Activated T-helper 17 cell treated with anti-CD3 and anti-CD28 coated beads, Interleukin-2, amount 50 U/mL, for 72 hours (primary cell): Measurements from ENCODE around the gene SEMG1. TPM values are rescaled to one million over a fixed set of nuclear protein-coding genes. Genes with fewer than 3 reads are reported as not detected.

ENCODE experiments used
- ATAC-seq: fragments of 150-1000 bp; cut with Tn5 transposase; replicated peaks from 2 replicates; pipeline ENCODE4 v1.10.0; 2021; ENCODE audit warnings: mild to moderate bottlenecking, moderate library complexity
- H3K27ac Mint-ChIP-seq: one replicate; pipeline ENCODE4 v1.8.0; 2022; ENCODE audit warnings: mixed read lengths
- H3K27me3 Mint-ChIP-seq: one replicate; pipeline ENCODE4 v1.8.0; 2022; ENCODE audit warnings: mixed read lengths
- H3K36me3 Mint-ChIP-seq: one replicate; pipeline ENCODE4 v1.8.0; 2022; ENCODE audit warnings: low read depth, mild to moderate bottlenecking, mixed read lengths
- H3K4me1 Mint-ChIP-seq: one replicate; pipeline ENCODE4 v1.8.0; 2022; ENCODE audit warnings: mixed read lengths
- H3K4me3 Mint-ChIP-seq: one replicate; pipeline ENCODE4 v1.8.0; 2022; ENCODE audit warnings: mild to moderate bottlenecking, mixed read lengths
- H3K9me3 Mint-ChIP-seq: one replicate; pipeline ENCODE4 v1.8.0; 2022; ENCODE audit warnings: mixed read lengths
- total RNA-seq, 2 donors: library from RNA; stranded (reverse); gene quantifications; one replicate each; pipeline ENCODE4 v1.2.3, GENCODE V29; 2022

The SEMG1 gene
- total RNA-seq, 2 donors from 2014 or later: not detected

DNA sequence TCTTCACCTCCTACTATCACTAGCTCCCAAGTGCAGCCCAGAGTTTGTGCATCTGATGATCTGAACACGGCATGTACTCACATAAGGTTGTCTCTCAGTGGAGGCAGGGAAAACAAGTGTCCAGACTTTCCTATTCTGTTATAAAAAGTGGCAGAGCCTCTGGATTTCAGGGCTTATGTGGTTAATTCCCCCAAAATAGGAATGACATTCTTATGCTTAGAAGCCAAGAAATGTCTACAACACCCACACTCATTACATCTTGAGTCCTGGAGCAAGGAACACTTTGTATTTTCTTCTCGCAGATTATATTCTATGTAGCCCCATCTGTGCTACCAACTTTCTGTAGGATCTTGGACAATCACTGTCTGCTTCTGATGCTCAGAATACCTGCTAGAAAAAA lies 13.5 kb upstream of the SEMG1 start:
- no peaks in the 10 kb centered on the region for H3K36me3 Mint-ChIP-seq
- no peak overlapping the region for H3K4me3 Mint-ChIP-seq
- H3K27ac Mint-ChIP-seq: no peak overlapping the region
- no peaks in the 10 kb centered on the region for H3K4me1 Mint-ChIP-seq
- no peak for ATAC-seq
- peaks cover 18% of the 10 kb centered on the region for H3K27me3 Mint-ChIP-seq
- no peaks in the 10 kb centered on the region for H3K9me3 Mint-ChIP-seq

DNA sequence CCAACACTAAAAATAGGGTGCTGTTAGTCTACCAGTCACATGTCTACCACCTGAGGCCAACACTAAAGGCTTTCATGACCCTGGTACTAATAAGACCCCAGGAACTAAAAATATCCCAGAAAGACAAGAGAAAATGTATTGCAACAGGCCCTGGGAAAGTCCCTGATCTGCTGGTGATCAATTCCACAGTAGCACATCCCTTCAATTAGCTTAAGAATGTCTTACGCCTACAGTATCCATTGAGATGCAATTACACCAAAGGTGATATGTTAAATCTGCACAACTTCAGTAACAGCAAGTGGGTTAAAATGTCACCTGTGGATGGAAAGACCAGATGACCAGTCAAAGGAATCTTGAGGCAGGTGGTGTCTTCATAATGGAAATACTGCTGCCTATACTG lies 3.1 kb downstream of the SEMG1 start:
- ATAC-seq: no peak
- Mint-ChIP-seq H3K9me3 (no peaks in the 10 kb centered on the region), H3K27me3 (peaks cover 39% of the 10 kb centered on the region), H3K4me1 (no peaks in the 10 kb centered on the region), H3K4me3 (no peak overlapping the region), H3K27ac (no peak overlapping the region), H3K36me3 (no peaks in the 10 kb centered on the region)

DNA sequence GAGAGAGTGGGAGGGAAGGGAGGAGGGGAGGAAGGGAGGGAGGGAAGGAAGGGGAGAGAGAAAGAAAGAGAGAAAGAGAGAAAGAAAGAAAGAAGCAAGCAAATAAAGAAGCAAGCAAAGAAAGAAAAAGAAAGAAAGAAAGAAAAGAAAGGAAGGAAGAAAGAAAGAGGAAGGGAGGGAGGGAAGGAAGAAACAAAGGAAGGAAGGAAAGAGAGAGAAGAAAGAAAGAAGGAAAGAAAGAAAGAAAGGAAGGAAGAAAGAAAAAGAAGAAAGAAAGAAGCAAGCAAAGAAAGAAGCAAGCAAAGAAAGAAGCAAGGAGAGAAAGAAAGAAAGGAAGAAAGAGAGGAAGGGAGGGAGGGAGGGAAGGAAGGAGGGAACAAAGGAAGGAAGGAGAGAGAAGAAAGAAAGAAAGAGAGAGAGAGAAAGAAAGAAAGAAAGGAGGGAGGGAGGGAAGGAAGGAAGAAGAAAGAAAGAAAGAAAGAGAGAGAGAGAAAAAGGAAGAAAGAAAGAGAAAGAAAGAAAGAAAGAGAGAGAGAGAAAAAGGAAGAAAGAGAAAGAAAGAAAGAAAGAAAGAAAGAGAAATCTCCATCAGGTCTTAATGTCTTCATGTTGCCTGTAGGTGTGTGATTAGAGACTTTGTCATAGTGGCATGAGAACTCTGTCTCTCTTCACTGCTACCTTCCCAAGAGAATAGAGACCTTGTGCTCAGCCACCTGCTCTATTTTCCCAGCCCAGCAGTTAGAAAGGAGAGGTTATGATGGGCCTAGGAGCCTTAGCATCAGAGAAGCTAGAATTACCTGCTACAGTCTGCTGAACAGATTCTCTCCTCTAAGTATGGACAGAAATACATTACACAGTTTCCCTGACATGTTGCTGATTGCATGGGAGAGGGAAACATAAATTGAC lies 5.0 kb downstream of the SEMG1 start:
- Mint-ChIP-seq H3K27ac (no peak overlapping the region), H3K4me1 (no peaks in the 10 kb centered on the region), H3K9me3 (no peaks in the 10 kb centered on the region), H3K27me3 (peaks cover 30% of the 10 kb centered on the region), H3K36me3 (no peaks in the 10 kb centered on the region), H3K4me3 (no peak overlapping the region)
- ATAC-seq: no peak

DNA sequence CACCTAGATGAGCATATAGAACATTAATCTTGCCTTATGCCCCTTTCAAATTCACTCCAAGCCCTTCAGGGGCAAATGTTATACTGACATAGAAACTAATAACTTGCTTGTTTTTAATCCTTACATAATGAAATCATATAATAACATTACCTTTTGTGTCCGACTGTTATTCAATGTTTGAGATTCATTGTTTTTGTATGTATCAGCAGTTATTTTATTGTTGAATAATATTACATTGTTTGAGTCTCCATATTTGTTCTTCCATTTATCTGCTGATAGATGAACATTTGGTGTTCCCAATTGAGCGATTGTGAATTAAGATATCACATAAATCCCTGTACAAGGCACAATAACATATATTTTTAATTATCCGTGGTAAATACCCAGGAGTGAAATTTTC lies 6.0 kb downstream of the SEMG1 start:
- no peaks in the 10 kb centered on the region for H3K4me1 Mint-ChIP-seq
- H3K27ac Mint-ChIP-seq: no peak overlapping the region
- H3K36me3 Mint-ChIP-seq: no peaks in the 10 kb centered on the region
- no peak overlapping the region for H3K4me3 Mint-ChIP-seq
- peaks cover 29% of the 10 kb centered on the region for H3K27me3 Mint-ChIP-seq
- H3K9me3 Mint-ChIP-seq: no peaks in the 10 kb centered on the region
- ATAC-seq: no peak

DNA sequence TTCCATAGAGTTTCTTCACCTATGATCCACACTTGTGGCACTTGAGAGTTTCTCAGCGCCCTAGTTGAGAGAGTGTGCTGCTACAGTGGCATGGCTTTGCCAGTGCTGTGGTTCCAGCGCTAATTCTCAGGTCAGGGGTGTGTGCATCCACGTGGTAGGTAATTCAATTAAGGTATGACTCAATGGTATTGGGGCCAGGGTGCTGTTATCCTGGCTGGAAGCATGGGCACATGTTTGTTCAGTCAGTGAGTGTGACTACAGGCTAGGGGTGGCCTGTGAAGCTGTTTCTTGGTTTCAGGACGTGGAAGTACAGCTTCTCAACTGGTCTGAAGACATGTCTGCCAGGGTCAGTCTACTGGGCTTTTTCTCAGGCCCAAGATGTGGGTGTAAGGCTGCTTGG lies 11.3 kb downstream of the SEMG1 start:
- no peaks in the 10 kb centered on the region for H3K9me3 Mint-ChIP-seq
- H3K27ac Mint-ChIP-seq: no peak overlapping the region
- no peaks in the 10 kb centered on the region for H3K4me1 Mint-ChIP-seq
- H3K4me3 Mint-ChIP-seq: no peak overlapping the region
- H3K36me3 Mint-ChIP-seq: no peaks in the 10 kb centered on the region
- ATAC-seq: no peak
- peaks cover 44% of the 10 kb centered on the region for H3K27me3 Mint-ChIP-seq

DNA sequence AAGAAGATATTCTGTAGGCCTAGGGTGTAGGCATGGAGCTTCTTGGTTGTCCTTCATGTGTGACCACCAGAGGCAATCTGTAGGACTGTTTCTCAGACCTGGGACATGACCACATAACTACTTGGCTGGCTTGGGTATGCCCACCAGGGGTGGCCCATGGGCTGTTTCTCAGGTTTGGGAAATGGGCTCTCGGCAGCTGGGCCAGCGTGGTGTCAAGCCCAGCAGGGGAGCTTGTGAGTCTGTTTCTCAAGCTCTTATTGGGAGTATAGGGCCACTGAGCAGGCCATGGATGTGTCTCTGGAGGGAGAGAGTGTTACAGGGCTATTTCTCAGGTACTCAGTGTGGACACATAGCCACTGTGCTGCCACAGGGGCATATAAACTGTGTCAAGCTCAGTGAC lies 11.8 kb downstream of the SEMG1 start:
- Mint-ChIP-seq H3K36me3 (no peaks in the 10 kb centered on the region), H3K27ac (no peak overlapping the region), H3K4me1 (no peaks in the 10 kb centered on the region), H3K27me3 (peaks cover 46% of the 10 kb centered on the region), H3K4me3 (no peak overlapping the region), H3K9me3 (no peaks in the 10 kb centered on the region)
- no peak for ATAC-seq

DNA sequence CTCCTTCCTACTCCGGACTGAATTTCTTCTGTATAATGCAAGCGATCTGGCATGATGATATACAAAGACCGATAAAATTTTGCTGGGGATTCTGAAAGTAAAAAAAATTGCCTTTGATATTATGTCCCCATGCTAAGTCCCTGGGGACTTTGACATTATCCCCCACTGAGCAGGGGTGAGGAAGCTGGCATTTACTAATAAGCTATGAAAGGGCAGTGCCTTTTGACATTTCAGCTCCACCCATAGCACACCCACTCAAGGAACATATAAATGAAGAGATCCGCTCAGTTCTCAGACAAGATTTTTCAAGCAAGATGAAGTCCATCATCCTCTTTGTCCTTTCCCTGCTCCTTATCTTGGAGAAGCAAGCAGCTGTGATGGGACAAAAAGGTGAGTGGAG lies 14.2 kb downstream of the SEMG1 start, which contains the start of gene SEMG2:
TSS of gene SEMG2 (plus strand) at position 298 of the 400 bp plus-strand sequence. CDS start at position 315, 17 bp downstream.
- ATAC-seq: no peak
- Mint-ChIP-seq H3K4me1 (no peaks in the 10 kb centered on the region), H3K27ac (no peak within 1 kb of the TSS), H3K9me3 (no peaks in the 10 kb centered on the region), H3K27me3 (peaks cover 39% of the 10 kb centered on the region), H3K4me3 (no peak within 1 kb of the TSS), H3K36me3 (no peaks in the 10 kb centered on the region)

DNA sequence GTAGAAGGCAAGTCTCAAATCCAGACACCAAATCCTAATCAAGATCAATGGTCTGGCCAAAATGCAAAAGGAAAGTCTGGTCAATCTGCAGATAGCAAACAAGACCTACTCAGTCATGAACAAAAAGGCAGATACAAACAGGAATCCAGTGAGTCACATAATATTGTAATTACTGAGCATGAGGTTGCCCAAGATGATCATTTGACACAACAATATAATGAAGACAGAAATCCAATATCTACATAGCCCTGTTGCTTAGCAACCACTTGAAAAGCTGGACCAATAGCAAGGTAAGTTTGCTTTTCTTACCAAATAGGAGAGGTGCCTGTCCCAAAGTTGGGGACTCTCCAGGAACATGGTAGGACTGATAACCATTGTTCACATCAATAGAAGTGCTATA lies 16.3 kb downstream of the SEMG1 start:
- Mint-ChIP-seq H3K4me1 (no peaks in the 10 kb centered on the region), H3K4me3 (no peak overlapping the region), H3K27ac (no peak overlapping the region), H3K9me3 (no peaks in the 10 kb centered on the region), H3K36me3 (no peaks in the 10 kb centered on the region), H3K27me3 (peaks cover 41% of the 10 kb centered on the region)
- no peak for ATAC-seq

DNA sequence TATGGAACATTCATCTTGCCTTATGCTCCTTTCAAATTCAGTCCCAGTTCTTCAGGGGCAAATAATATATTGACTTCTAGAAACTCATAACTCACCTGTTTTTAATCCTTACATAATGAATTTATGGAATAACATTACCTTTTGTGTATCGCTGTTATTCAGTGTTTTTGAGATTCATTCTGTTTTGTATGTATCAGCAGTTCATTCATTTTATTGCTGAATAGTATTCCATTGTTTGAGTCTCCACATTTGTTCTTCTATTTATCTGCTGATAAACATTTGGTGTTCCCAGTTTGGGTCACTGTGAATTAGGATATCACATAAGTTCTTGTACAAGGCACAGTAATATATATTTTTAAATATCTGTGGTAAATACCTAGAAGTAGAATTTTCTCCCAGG lies 19.5 kb downstream of the SEMG1 start:
- no peak overlapping the region for H3K27ac Mint-ChIP-seq
- no peaks in the 10 kb centered on the region for H3K9me3 Mint-ChIP-seq
- H3K4me1 Mint-ChIP-seq: no peaks in the 10 kb centered on the region
- H3K27me3 Mint-ChIP-seq: peaks cover 42% of the 10 kb centered on the region
- H3K36me3 Mint-ChIP-seq: no peaks in the 10 kb centered on the region
- no peak for ATAC-seq
- H3K4me3 Mint-ChIP-seq: no peak overlapping the region

DNA sequence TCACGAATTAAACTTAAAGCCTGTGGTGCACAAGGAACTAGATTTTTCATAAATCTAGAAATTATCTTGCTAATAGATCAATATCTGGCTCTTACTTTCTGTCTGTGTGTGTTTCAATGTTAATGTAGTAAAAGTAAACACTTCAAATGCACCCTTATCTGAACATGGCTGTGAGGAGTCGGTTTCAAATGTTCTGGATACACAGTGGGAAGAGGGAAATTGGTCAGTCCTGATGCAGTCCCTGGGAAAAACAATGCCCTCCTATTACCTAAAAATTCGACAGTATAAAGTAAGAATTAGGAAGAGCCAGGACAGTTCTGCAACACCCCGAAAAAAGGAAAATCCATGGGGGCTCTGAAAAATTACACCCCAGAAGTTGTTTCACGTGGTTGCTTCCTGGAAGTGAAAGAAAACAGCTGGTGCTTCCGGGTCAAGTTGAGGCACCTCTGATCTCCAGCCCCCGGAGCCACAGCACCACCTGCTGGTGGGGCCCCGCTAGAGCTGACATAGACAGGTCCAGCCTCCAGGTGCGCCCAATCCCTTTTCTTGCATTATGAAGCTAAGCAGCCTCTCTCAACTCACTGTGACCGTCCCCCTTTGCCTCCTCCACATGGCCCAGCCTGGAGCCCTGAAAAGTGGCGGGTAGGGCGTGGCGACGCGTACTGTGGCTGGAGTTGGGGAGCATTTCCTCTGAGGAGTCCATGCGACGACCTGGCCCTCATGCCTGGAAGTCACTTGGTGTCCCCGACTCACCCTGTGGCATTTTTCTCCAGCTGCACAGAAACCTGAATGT lies 22.6 kb downstream of the SEMG1 start:
- Mint-ChIP-seq H3K36me3 (no peaks in the 10 kb centered on the region), H3K27ac (no peak overlapping the region), H3K9me3 (peaks cover 4% of the 10 kb centered on the region), H3K4me1 (no peaks in the 10 kb centered on the region), H3K4me3 (no peak overlapping the region), H3K27me3 (peaks cover 34% of the 10 kb centered on the region)
- ATAC-seq: peak; percentile 64

DNA sequence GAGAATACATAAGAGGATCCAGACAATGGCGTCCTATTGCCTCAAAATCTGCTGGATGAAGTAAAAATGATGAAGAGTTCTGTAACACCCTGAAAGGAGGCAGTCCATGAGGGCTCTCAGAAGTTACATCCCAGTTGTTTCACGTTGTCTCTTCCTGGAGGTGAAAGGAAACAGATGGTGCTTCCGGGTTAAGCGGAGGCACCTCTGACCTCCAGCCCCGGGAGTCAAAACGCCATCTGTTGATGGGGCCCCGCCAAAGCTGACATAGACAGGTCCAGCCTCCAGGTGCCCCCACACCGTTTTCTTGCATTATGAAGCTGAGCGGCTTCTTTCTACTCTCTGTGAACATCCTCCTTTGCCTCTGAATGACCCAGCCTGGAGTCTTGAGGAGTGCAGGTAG lies 23.8 kb downstream of the SEMG1 start:
- Mint-ChIP-seq H3K27me3 (peaks cover 34% of the 10 kb centered on the region), H3K27ac (no peak overlapping the region), H3K36me3 (no peaks in the 10 kb centered on the region), H3K4me1 (no peaks in the 10 kb centered on the region), H3K9me3 (peaks cover 5% of the 10 kb centered on the region), H3K4me3 (no peak overlapping the region)
- no peak for ATAC-seq

DNA sequence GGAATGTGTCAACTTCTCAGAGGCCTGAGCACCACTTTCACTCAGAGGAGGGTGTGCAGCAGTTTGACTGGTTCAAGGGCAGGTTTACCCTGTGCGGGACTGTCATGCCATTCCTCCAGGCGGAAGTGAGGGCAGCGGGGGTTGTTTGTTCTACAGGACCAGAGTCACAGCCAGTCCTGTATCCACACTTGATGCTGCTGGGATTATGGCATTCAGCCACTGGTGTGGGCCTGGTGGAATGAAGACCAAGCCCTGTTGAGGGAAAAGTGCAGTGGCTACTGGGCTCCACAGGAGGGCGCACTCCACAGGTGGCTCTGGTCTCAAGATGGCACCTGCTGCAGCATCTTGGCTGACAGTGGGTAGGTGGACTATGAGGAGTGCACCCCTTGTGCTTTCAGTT lies 29.2 kb downstream of the SEMG1 start:
- H3K4me1 Mint-ChIP-seq: no peaks in the 10 kb centered on the region
- H3K9me3 Mint-ChIP-seq: peaks cover 8% of the 10 kb centered on the region
- no peaks in the 10 kb centered on the region for H3K36me3 Mint-ChIP-seq
- no peak for ATAC-seq
- peaks cover 44% of the 10 kb centered on the region for H3K27me3 Mint-ChIP-seq
- H3K4me3 Mint-ChIP-seq: no peak overlapping the region
- H3K27ac Mint-ChIP-seq: no peak overlapping the region

DNA sequence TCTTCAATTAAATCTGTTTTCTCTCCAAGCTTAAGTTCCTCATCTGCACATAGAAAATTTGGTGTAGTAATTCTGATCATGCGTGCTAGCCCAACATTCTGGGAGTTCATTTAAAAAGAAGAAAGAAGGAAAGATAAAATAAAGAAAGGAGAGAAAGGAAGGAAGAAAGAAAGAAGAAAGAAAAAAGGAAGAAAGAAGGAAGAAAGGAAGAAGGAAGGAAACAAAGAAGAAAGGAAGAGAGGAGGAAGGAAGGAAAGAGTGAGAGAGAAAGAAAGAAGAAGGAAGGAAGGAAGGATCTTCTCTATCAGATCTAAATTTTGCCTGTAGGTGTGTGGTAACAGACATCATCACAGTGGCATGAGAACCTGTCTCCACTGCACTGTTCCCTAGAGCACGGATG lies 31.3 kb downstream of the SEMG1 start:
- no peak overlapping the region for H3K4me3 Mint-ChIP-seq
- peaks cover 43% of the 10 kb centered on the region for H3K27me3 Mint-ChIP-seq
- H3K4me1 Mint-ChIP-seq: no peaks in the 10 kb centered on the region
- ATAC-seq: no peak
- H3K27ac Mint-ChIP-seq: no peak overlapping the region
- H3K9me3 Mint-ChIP-seq: peaks cover 8% of the 10 kb centered on the region
- H3K36me3 Mint-ChIP-seq: no peaks in the 10 kb centered on the region

DNA sequence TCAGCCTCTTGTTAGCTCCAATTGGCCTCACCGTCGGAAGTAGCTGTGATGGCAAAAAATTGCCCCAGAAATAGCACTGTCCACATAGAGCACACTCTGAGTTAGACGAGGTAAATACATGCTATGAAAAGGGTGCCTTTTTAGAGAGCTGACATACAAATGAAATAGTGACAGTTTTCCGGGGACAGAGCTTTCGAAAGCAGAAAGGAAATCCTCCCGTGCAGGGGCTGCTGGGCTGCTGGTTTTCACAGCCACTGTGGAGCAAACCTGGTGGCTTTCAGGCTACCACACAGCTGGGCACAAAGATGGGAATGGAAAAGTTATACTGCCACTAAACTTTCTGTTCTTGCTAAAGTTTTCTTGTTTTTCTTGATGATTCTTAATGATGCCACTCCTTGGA lies 39.3 kb downstream of the SEMG1 start:
- H3K27ac Mint-ChIP-seq: no peak overlapping the region
- peaks cover 59% of the 10 kb centered on the region for H3K27me3 Mint-ChIP-seq
- ATAC-seq: no peak
- no peak overlapping the region for H3K4me3 Mint-ChIP-seq
- no peaks in the 10 kb centered on the region for H3K9me3 Mint-ChIP-seq
- H3K36me3 Mint-ChIP-seq: no peaks in the 10 kb centered on the region
- no peaks in the 10 kb centered on the region for H3K4me1 Mint-ChIP-seq

DNA sequence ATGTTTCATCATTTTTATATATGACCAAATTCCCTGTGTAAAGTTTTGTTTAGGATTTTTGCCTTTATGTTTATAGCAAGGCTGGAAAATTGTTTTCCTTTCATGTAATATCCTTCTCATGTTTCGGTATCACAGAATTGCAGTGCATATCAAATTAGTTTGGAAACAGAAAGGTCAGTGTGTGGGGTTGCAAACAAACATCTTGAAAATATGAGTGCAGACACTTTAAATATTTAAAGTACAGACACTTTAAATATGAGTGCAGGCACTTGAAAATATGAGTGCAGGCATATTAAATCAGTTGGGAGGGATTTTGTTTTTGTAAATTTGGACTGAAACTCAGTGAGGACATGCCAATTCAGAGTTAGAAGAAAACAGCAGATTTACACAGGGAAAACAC lies 41.0 kb downstream of the SEMG1 start:
- Mint-ChIP-seq H3K27ac (no peak overlapping the region), H3K9me3 (no peaks in the 10 kb centered on the region), H3K4me3 (no peak overlapping the region), H3K4me1 (no peaks in the 10 kb centered on the region), H3K27me3 (peaks cover 68% of the 10 kb centered on the region), H3K36me3 (no peaks in the 10 kb centered on the region)
- ATAC-seq: no peak
